ENCODE results near the gene PLEKHB2.
A peak's percentile ranks its signal among the peaks of the same experiment; 100 is the strongest.

The PLEKHB2 gene

GRCh38 chr2:131105156-131105949 lies at the start of gene PLEKHB2:
Gene PLEKHB2 (plus strand): TSS chr2:131105336. CDS start chr2:131120942, 15,606 bp downstream.
- H3K27ac ChIP-seq (ENCODE audit: low read depth, low read length): peak within 1 kb of the TSS; percentile 94
- H3K27me3 ChIP-seq (ENCODE audit: control insufficient read depth in 5 of 5, insufficient read depth in 4 of 5, low read length in 5 of 5): no peaks in the 10 kb centered on the region
- peaks cover 7 to 30% (median 27%) of the 10 kb centered on the region in 5 donors for H3K4me1 ChIP-seq (ENCODE audit: control insufficient read depth in 5 of 5, insufficient read depth in 5 of 5, low read length in 5 of 5)
- H3K9me3 ChIP-seq (ENCODE audit: control insufficient read depth in 5 of 5, low read length in 5 of 5): no peaks in the 10 kb centered on the region
- no peaks in the 10 kb centered on the region for H3K36me3 ChIP-seq (ENCODE audit: control insufficient read depth in 5 of 5, insufficient read depth in 5 of 5, low read length in 5 of 5)
- peak within 1 kb of the TSS; percentile 90 to 96 (median 93) for H3K9ac ChIP-seq (ENCODE audit: low read length in 5 of 5)
- H3K4me3 ChIP-seq (ENCODE audit: low read depth in 1 of 5, low read length in 5 of 5): peak within 1 kb of the TSS; percentile 70 to 98 (median 88)

GRCh38 chr2:131056204-131056931 lies 48.8 kb upstream of the PLEKHB2 start:
- peaks cover 9 to 71% (median 60%) of the 10 kb centered on the region in 5 donors for H3K36me3 ChIP-seq (ENCODE audit: control insufficient read depth in 5 of 5, insufficient read depth in 5 of 5, low read length in 5 of 5)
- peaks cover 2 to 29% (median 22%) of the 10 kb centered on the region in 5 donors for H3K4me1 ChIP-seq (ENCODE audit: control insufficient read depth in 5 of 5, insufficient read depth in 5 of 5, low read length in 5 of 5)
- no peaks in the 10 kb centered on the region for H3K27me3 ChIP-seq (ENCODE audit: control insufficient read depth in 5 of 5, insufficient read depth in 4 of 5, low read length in 5 of 5)
- no peaks in the 10 kb centered on the region for H3K9me3 ChIP-seq (ENCODE audit: control insufficient read depth in 5 of 5, low read length in 5 of 5)
- H3K27ac ChIP-seq (ENCODE audit: low read depth, low read length): no peak overlapping the region
- H3K4me3 ChIP-seq (ENCODE audit: low read depth in 1 of 5, low read length in 5 of 5): no peak overlapping the region
- H3K9ac ChIP-seq (ENCODE audit: low read length in 5 of 5): peak overlapping the region in 2 of 5 donors; percentile 1 to 35

GRCh38 chr2:131056932-131057287 lies 48.2 kb upstream of the PLEKHB2 start:
- Histone ChIP-seq H3K4me1 (ENCODE audit: control insufficient read depth in 5 of 5, insufficient read depth in 5 of 5, low read length in 5 of 5) (peaks cover 2 to 29% (median 22%) of the 10 kb centered on the region in 5 donors), H3K27me3 (ENCODE audit: control insufficient read depth in 5 of 5, insufficient read depth in 4 of 5, low read length in 5 of 5) (no peaks in the 10 kb centered on the region), H3K4me3 (ENCODE audit: low read depth in 1 of 5, low read length in 5 of 5) (no peak overlapping the region), H3K27ac (ENCODE audit: low read depth, low read length) (no peak overlapping the region), H3K36me3 (ENCODE audit: control insufficient read depth in 5 of 5, insufficient read depth in 5 of 5, low read length in 5 of 5) (peaks cover 7 to 66% (median 54%) of the 10 kb centered on the region in 5 donors), H3K9ac (ENCODE audit: low read length in 5 of 5) (no peak overlapping the region), H3K9me3 (ENCODE audit: control insufficient read depth in 5 of 5, low read length in 5 of 5) (no peaks in the 10 kb centered on the region)

- H3K4me1 ChIP-seq (ENCODE audit: control insufficient read depth in 5 of 5, insufficient read depth in 5 of 5, low read length in 5 of 5): peaks cover 2 to 29% (median 22%) of the 10 kb centered on the region in 5 donors
- no peak overlapping the region for H3K27ac ChIP-seq (ENCODE audit: low read depth, low read length)
- peaks cover 0 to 62% (median 47%) of the 10 kb centered on the region in 5 donors for H3K36me3 ChIP-seq (ENCODE audit: control insufficient read depth in 5 of 5, insufficient read depth in 5 of 5, low read length in 5 of 5)
These were observed 46.8 kb upstream of the PLEKHB2 start for GRCh38 chr2:131058214-131058843.

GRCh38 chr2:131058920-131059319 lies 46.2 kb upstream of the PLEKHB2 start:
- H3K27me3 ChIP-seq (ENCODE audit: control insufficient read depth in 5 of 5, insufficient read depth in 4 of 5, low read length in 5 of 5): no peaks in the 10 kb centered on the region
- no peak overlapping the region for H3K27ac ChIP-seq (ENCODE audit: low read depth, low read length)
- no peaks in the 10 kb centered on the region for H3K9me3 ChIP-seq (ENCODE audit: control insufficient read depth in 5 of 5, low read length in 5 of 5)
- no peak overlapping the region for H3K9ac ChIP-seq (ENCODE audit: low read length in 5 of 5)
- H3K36me3 ChIP-seq (ENCODE audit: control insufficient read depth in 5 of 5, insufficient read depth in 5 of 5, low read length in 5 of 5): peaks cover 0 to 57% (median 41%) of the 10 kb centered on the region in 5 donors
- peaks cover 2 to 29% (median 22%) of the 10 kb centered on the region in 5 donors for H3K4me1 ChIP-seq (ENCODE audit: control insufficient read depth in 5 of 5, insufficient read depth in 5 of 5, low read length in 5 of 5)
- H3K4me3 ChIP-seq (ENCODE audit: low read depth in 1 of 5, low read length in 5 of 5): no peak overlapping the region

More at GRCh38 chr2:131058214-131058843, 46.8 kb upstream of the PLEKHB2 start:
- Histone ChIP-seq H3K27me3 (ENCODE audit: control insufficient read depth in 5 of 5, insufficient read depth in 4 of 5, low read length in 5 of 5) (no peaks in the 10 kb centered on the region), H3K4me3 (ENCODE audit: low read depth in 1 of 5, low read length in 5 of 5) (no peak overlapping the region), H3K9me3 (ENCODE audit: control insufficient read depth in 5 of 5, low read length in 5 of 5) (no peaks in the 10 kb centered on the region), H3K9ac (ENCODE audit: low read length in 5 of 5) (no peak overlapping the region)

GRCh38 chr2:131063501-131064283 lies 41.4 kb upstream of the PLEKHB2 start:
- Histone ChIP-seq H3K9me3 (ENCODE audit: control insufficient read depth in 5 of 5, low read length in 5 of 5) (no peaks in the 10 kb centered on the region), H3K9ac (ENCODE audit: low read length in 5 of 5) (no peak overlapping the region), H3K4me3 (ENCODE audit: low read depth in 1 of 5, low read length in 5 of 5) (no peak overlapping the region), H3K4me1 (ENCODE audit: control insufficient read depth in 5 of 5, insufficient read depth in 5 of 5, low read length in 5 of 5) (peaks cover 0 to 4% (median 0%) of the 10 kb centered on the region in 5 donors), H3K36me3 (ENCODE audit: control insufficient read depth in 5 of 5, insufficient read depth in 5 of 5, low read length in 5 of 5) (peaks cover 0 to 48% (median 24%) of the 10 kb centered on the region in 5 donors), H3K27ac (ENCODE audit: low read depth, low read length) (no peak overlapping the region), H3K27me3 (ENCODE audit: control insufficient read depth in 5 of 5, insufficient read depth in 4 of 5, low read length in 5 of 5) (no peaks in the 10 kb centered on the region)

- Histone ChIP-seq H3K9ac (ENCODE audit: low read length in 5 of 5) (no peak overlapping the region), H3K9me3 (ENCODE audit: control insufficient read depth in 5 of 5, low read length in 5 of 5) (no peaks in the 10 kb centered on the region), H3K27me3 (ENCODE audit: control insufficient read depth in 5 of 5, insufficient read depth in 4 of 5, low read length in 5 of 5) (no peaks in the 10 kb centered on the region), H3K4me1 (ENCODE audit: control insufficient read depth in 5 of 5, insufficient read depth in 5 of 5, low read length in 5 of 5) (peaks cover 0 to 2% (median 0%) of the 10 kb centered on the region in 5 donors), H3K36me3 (ENCODE audit: control insufficient read depth in 5 of 5, insufficient read depth in 5 of 5, low read length in 5 of 5) (peaks cover 0 to 43% (median 23%) of the 10 kb centered on the region in 5 donors), H3K27ac (ENCODE audit: low read depth, low read length) (no peak overlapping the region), H3K4me3 (ENCODE audit: low read depth in 1 of 5, low read length in 5 of 5) (no peak overlapping the region)
These were observed 40.3 kb upstream of the PLEKHB2 start for GRCh38 chr2:131064589-131065512.

- Histone ChIP-seq H3K36me3 (ENCODE audit: control insufficient read depth in 5 of 5, insufficient read depth in 5 of 5, low read length in 5 of 5) (peaks cover 14 to 56% (median 40%) of the 10 kb centered on the region in 5 donors), H3K4me1 (ENCODE audit: control insufficient read depth in 5 of 5, insufficient read depth in 5 of 5, low read length in 5 of 5) (peaks cover 0 to 2% (median 0%) of the 10 kb centered on the region in 5 donors), H3K27ac (ENCODE audit: low read depth, low read length) (no peak overlapping the region), H3K4me3 (ENCODE audit: low read depth in 1 of 5, low read length in 5 of 5) (no peak overlapping the region), H3K27me3 (ENCODE audit: control insufficient read depth in 5 of 5, insufficient read depth in 4 of 5, low read length in 5 of 5) (no peaks in the 10 kb centered on the region), H3K9ac (ENCODE audit: low read length in 5 of 5) (no peak overlapping the region), H3K9me3 (ENCODE audit: control insufficient read depth in 5 of 5, low read length in 5 of 5) (no peaks in the 10 kb centered on the region)
These were observed 37.5 kb upstream of the PLEKHB2 start for GRCh38 chr2:131067465-131068125.
